KOPT-K1 (cell line): ENCODE results near the gene MPPED1.

ENCODE experiments used
- H3K27ac ChIP-seq: fragments of 200-600 bp; sonication (generic); 2 replicates; pipeline ENCODE4 v1.5.1; 2016; ENCODE audit warnings: antibody characterized with exemption, mild to moderate bottlenecking, low read depth, low read length; ENCODE audit not compliant: poor library complexity, severe bottlenecking
- H3K36me3 ChIP-seq: fragments of 200-600 bp; sonication (generic); 2 replicates; pipeline ENCODE4 v1.5.1; 2017; ENCODE audit warnings: antibody characterized with exemption, mild to moderate bottlenecking, low read length, moderate library complexity; ENCODE audit not compliant: insufficient read depth
- H3K9me3 ChIP-seq: fragments of 200-600 bp; sonication (generic); 2 replicates; pipeline ENCODE4 v1.5.1; 2017; ENCODE audit warnings: antibody characterized with exemption, low read length, mild to moderate bottlenecking; ENCODE audit not compliant: insufficient read depth, poor library complexity, severe bottlenecking

MPPED1 gene

GRCh38 chr22:43413826-43414225, 2.0 kb downstream of the MPPED1 start:
- H3K9me3 ChIP-seq, result no peaks in the 10 kb centered on the region
- H3K27ac ChIP-seq, result no peak overlapping the region
- no peaks in the 10 kb centered on the region for H3K36me3 ChIP-seq

- Histone ChIP-seq H3K27ac (no peak overlapping the region), H3K9me3 (no peaks in the 10 kb centered on the region), H3K36me3 (no peaks in the 10 kb centered on the region)
Measured at GRCh38 chr22:43415681-43416080, 3.9 kb downstream of the MPPED1 start.

- H3K27ac ChIP-seq, result no peak overlapping the region
- H3K36me3 ChIP-seq, result no peaks in the 10 kb centered on the region
- H3K9me3 ChIP-seq, result no peaks in the 10 kb centered on the region
Measured at GRCh38 chr22:43417555-43417954, 5.7 kb downstream of the MPPED1 start.

- Histone ChIP-seq H3K9me3 (no peaks in the 10 kb centered on the region), H3K27ac (no peak overlapping the region), H3K36me3 (no peaks in the 10 kb centered on the region)
Measured at GRCh38 chr22:43418079-43418825, 6.4 kb downstream of the MPPED1 start.

GRCh38 chr22:43419371-43420080, 7.7 kb downstream of the MPPED1 start:
- H3K27ac ChIP-seq, result no peak overlapping the region
- no peaks in the 10 kb centered on the region for H3K9me3 ChIP-seq
- H3K36me3 ChIP-seq, result no peaks in the 10 kb centered on the region

- H3K27ac ChIP-seq, result no peak overlapping the region
- no peaks in the 10 kb centered on the region for H3K9me3 ChIP-seq
- no peaks in the 10 kb centered on the region for H3K36me3 ChIP-seq
Measured at GRCh38 chr22:43421046-43421665, 9.3 kb downstream of the MPPED1 start.

- Histone ChIP-seq H3K36me3 (no peaks in the 10 kb centered on the region), H3K9me3 (no peaks in the 10 kb centered on the region), H3K27ac (no peak overlapping the region)
Measured at GRCh38 chr22:43421914-43422615, 10.3 kb downstream of the MPPED1 start.

- H3K9me3 ChIP-seq, result no peaks in the 10 kb centered on the region
- no peaks in the 10 kb centered on the region for H3K36me3 ChIP-seq
- H3K27ac ChIP-seq, result no peak overlapping the region
Measured at GRCh38 chr22:43423046-43423445, 11.2 kb downstream of the MPPED1 start.

GRCh38 chr22:43424201-43424600, 12.4 kb downstream of the MPPED1 start:
- no peaks in the 10 kb centered on the region for H3K36me3 ChIP-seq
- no peaks in the 10 kb centered on the region for H3K9me3 ChIP-seq
- H3K27ac ChIP-seq, result no peak overlapping the region

GRCh38 chr22:43424666-43425630, 13.1 kb downstream of the MPPED1 start:
- H3K9me3 ChIP-seq, result no peaks in the 10 kb centered on the region
- no peak overlapping the region for H3K27ac ChIP-seq
- no peaks in the 10 kb centered on the region for H3K36me3 ChIP-seq

- Histone ChIP-seq H3K9me3 (no peaks in the 10 kb centered on the region), H3K27ac (no peak overlapping the region), H3K36me3 (no peaks in the 10 kb centered on the region)
Measured at GRCh38 chr22:43425976-43426785, 14.4 kb downstream of the MPPED1 start.

- Histone ChIP-seq H3K27ac (no peak overlapping the region), H3K9me3 (no peaks in the 10 kb centered on the region), H3K36me3 (no peaks in the 10 kb centered on the region)
Measured at GRCh38 chr22:43426816-43427215, 15.0 kb downstream of the MPPED1 start.

GRCh38 chr22:43427296-43428004, 15.6 kb downstream of the MPPED1 start:
- Histone ChIP-seq H3K9me3 (no peaks in the 10 kb centered on the region), H3K27ac (no peak overlapping the region), H3K36me3 (no peaks in the 10 kb centered on the region)
